AG20443 (cell line): ENCODE measurements around the gene ZNF710.
"Not testable (repeated sequence)": the region's sequence is repeated elsewhere in the genome, so short reads cannot be mapped to it uniquely, and the experiment has no call there.

Experiments used
- DNase-seq: peaks from one replicate; pipeline ENCODE4 v3.0.0; 2012; ENCODE audit warnings: low spot score, mixed read lengths

ZNF710 gene

DNA sequence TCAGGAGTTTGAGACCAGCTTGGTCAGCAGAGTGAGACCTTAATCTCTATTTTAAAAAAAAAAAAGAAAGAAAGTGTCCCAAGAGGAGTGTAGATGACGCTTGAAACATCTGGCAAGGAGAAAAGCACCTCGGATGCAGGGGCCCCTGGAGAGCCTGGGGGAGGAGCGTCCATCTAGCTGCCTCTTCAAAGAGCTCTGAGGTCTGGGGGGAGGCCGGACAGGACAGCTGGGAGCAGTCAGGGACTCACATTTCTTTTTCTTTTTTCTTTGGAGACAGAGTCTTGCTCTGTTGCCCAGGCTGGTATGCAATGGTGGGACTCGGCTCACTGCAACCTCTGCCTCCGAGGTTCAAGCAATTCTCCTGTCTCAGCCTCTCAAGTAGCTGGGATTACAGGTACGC is 104.4 kb downstream of the ZNF710 start:
- DNase-seq: no peak

DNA sequence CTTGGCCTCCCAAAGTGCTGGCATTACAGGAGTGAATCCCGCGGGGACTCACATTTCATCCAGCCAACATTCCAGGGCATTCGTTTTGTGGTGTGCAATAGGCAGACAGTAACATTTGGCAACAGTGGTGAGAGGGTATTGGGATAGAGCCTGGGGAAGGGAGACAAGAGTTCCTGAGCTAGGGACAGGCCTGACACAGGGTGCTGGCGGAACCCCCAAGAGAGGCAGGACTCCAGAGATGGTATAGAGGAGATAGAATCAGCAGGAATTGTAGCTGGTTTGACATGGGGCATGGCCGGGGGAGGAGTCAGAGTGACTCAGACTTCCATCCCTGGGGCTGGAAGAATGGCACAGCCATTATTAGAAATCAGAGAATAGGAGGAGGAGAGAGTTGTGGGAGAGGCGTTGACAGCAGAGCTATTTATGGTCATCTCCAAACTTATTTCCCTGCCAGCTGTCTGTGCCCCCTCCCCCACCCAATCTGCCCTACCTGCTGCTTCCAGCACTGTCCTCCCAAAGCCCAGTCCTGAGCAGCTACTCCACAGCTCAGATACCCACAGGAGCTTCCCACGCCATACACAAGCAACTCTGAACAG is 105.5 kb downstream of the ZNF710 start:
- DNase-seq: peak; percentile 83

DNA sequence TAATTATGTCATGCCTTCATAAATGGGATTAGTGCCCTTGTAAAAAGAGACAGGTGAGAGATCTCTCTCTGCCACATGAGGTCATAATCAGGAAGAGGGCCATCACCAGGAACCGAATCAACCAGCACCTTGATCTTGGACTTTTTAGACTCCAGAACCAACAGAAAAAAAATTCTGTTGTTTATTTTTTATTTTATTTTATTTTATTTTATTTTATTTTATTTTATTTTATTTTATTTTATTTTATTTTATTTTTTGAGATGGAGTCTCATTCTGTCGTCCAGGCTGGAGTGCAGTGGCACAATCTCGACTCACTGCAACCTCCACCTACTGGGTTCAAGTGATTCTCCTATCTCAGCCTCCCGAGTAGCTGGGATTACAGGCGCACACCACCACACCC is 106.9 kb downstream of the ZNF710 start:
- DNase-seq: not testable (repeated sequence)

DNA sequence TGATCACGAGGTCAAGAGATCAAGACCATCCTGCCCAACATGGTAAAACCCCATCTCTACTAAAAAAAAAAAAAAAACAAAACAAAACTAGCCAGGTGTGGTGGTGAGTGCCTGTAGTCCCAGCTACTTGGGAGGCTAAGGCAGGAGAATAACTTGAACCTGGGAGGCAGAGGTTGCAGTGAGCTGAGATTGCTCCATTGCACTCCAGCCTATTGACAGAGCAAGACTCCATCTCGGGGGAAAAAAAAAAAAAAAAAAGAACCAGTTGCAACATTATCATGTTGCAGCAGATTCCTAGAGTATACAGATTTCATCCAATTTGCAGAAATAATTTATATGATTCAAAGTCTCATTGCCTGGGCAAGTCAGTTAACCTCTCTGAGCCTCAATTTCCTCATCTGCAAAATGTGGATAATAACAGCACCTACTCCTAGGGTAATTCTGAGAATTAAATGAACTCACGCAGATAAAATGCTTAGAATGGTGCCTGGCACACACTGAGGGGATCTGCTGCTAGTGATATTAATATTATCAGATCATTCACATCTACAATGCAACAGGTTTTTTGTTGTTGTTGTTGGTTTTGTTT is 108.1 kb downstream of the ZNF710 start:
- DNase-seq: not testable (repeated sequence)

- DNase-seq: no peak
Observed at GRCh38 chr15:90113166-90113565, 112.0 kb downstream of the ZNF710 start.

GRCh38 chr15:90114451-90114901 is 113.4 kb downstream of the ZNF710 start:
- DNase-seq: no peak

GRCh38 chr15:90115783-90116182 is 114.7 kb downstream of the ZNF710 start:
- DNase-seq: no peak

- DNase-seq: no peak
Observed at GRCh38 chr15:90119367-90119766, 118.2 kb downstream of the ZNF710 start.

GRCh38 chr15:90121086-90121485 is 120.0 kb downstream of the ZNF710 start:
- no peak for DNase-seq

DNA sequence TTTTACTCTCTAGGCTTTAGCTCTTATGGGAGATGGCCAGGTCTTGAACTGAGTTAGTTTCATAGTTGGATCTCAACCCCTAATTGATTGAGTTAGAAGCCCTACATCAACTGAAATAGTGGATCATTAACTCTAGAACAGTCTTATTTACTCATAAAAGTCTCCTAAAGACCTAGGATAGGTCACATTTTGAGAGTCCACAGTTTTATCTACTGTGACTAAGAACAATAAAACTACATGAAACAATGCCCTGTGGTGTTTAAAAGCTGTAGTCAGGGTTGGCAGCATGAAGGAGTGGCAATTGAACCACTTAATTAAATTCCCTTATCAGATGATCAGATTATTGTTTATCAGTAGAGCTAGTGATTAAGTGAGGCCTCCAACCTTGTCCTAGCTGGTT is 123.4 kb downstream of the ZNF710 start:
- DNase-seq: no peak

GRCh38 chr15:90126022-90126421 is 124.9 kb downstream of the ZNF710 start:
- DNase-seq: no peak

GRCh38 chr15:90126596-90127435 is 125.7 kb downstream of the ZNF710 start:
- DNase-seq: peak; percentile 45

DNA sequence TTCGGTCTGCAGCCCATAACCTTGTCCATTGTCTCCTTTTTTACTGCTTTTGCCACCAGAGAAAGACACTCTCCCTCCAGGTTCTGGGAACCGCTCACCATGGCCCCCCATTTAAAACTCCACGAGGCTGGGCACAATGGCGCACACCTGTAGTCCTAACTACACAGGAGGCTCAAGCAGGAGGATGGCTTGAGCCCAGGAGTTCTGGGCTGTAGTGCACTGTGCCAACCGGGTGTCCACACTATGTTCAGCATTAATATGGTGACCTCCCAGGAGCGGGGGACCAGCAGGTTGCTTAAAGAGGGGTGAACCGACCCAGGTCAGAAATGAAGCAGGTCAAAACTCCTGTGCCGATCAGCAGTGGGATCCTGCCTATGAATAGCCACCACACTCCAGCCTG is 129.2 kb downstream of the ZNF710 start:
- DNase-seq: no peak
